ENCODE data around the gene PSME3IP1. TPM values are rescaled to one million over a fixed set of nuclear protein-coding genes. Genes with fewer than 3 reads are reported as not detected.
A peak's percentile ranks its signal among the peaks of the same experiment; 100 is the strongest.

Gene PSME3IP1
- polyA plus RNA-seq, 3 donors: 75.4 to 133 (median 78.6) TPM

DNA sequence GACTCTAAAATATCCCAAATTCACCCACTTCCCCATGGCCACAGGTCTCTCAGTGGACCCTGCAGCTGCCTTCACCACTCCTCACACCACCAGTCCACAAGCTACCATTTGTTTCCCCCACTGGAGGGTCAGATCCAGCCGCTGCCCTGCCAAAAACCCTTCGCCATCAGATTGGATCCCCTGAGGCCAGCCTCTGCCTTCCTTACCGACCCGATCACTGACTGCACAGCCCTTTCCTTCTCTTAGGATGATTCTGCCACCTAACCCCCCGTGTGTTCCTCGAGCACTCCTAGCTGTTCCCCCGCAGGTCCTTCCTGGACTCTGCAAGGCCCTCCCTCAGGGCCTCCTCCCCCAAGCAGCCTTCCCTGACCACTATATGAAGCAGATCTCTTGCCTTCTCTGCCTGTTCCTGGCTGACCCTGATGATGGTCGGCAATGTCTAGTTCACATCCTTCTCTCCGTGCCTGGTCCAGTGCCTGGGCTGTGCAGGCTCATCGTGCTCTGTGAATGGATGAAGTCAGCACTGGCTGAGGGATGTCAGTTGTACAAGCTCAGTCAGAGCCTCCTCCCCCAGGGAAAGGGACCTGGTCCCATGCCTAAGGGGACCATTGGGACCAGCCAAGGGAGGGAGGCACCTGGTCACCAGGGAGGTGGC, 47.4 kb downstream of the PSME3IP1 start:
- no peak overlapping the region for H3K4me3 ChIP-seq (replicated peaks in 1 of 3; ENCODE audit: low read depth in 2 of 3, low read length in 3 of 3)
- H3K4me2 ChIP-seq (replicated peaks; ENCODE audit: extremely low read depth, low read length, poor library complexity, severe bottlenecking): no peak overlapping the region
- peaks cover 31 to 59% of the 10 kb centered on the region in 2 donors for H3K36me3 Mint-ChIP-seq
- TF ChIP-seq, protein P1, sequence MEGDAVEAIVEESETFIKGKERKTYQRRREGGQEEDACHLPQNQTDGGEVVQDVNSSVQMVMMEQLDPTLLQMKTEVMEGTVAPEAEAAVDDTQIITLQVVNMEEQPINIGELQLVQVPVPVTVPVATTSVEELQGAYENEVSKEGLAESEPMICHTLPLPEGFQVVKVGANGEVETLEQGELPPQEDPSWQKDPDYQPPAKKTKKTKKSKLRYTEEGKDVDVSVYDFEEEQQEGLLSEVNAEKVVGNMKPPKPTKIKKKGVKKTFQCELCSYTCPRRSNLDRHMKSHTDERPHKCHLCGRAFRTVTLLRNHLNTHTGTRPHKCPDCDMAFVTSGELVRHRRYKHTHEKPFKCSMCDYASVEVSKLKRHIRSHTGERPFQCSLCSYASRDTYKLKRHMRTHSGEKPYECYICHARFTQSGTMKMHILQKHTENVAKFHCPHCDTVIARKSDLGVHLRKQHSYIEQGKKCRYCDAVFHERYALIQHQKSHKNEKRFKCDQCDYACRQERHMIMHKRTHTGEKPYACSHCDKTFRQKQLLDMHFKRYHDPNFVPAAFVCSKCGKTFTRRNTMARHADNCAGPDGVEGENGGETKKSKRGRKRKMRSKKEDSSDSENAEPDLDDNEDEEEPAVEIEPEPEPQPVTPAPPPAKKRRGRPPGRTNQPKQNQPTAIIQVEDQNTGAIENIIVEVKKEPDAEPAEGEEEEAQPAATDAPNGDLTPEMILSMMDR (IDR thresholded peaks at IDR 0.05): no peak
- no peaks in the 10 kb centered on the region for H3K9me3 Mint-ChIP-seq
- no peaks in the 10 kb centered on the region for H3K9me3 ChIP-seq (replicated peaks in 1 of 2; ENCODE audit: control insufficient read depth in 1 of 2, insufficient read depth in 1 of 2, low read length in 2 of 2)
- peaks cover 15 to 17% of the 10 kb centered on the region in 2 donors for H3K4me1 ChIP-seq (ENCODE audit: control insufficient read depth in 1 of 2, insufficient read depth in 2 of 2, low read length in 2 of 2)
- peaks cover 0 to 2% (median 2%) of the 10 kb centered on the region in 3 donors for H3K27me3 Mint-ChIP-seq (ENCODE audit: low read depth in 3 of 3)
- H3K36me3 ChIP-seq (replicated peaks in 1 of 2; ENCODE audit: control insufficient read depth in 1 of 2, insufficient read depth in 2 of 2, low read length in 2 of 2): peaks cover 13 to 61% of the 10 kb centered on the region in 2 donors
- peaks cover 25% of the 10 kb centered on the region for H3K4me1 Mint-ChIP-seq
- no peak overlapping the region for H3K27ac Mint-ChIP-seq
- H4K20me1 ChIP-seq (ENCODE audit: insufficient read depth, low read length): peaks cover 4% of the 10 kb centered on the region
- H3K27me3 ChIP-seq (ENCODE audit: control insufficient read depth in 2 of 2, insufficient read depth in 2 of 2, low read length in 2 of 2): no peaks in the 10 kb centered on the region
- DNase-seq: no peak
- WGBS (ENCODE audit: insufficient coverage): 86% methylated on average over 10 of the region's 10 CpGs
- intact Hi-C loops (cut with micrococcal nuclease): no loop called here
- no peak overlapping the region for H3K4me3 Mint-ChIP-seq
- no peaks in the 10 kb centered on the region for H3K79me2 ChIP-seq (ENCODE audit: insufficient read depth, low read length)
- H3K27ac ChIP-seq (ENCODE audit: low read depth in 1 of 2, low read length in 2 of 2): no peak overlapping the region
- H3K9ac ChIP-seq (ENCODE audit: insufficient read depth, low read length, poor library complexity, severe bottlenecking): no peak overlapping the region
- no peak overlapping the region for H2AFZ ChIP-seq (ENCODE audit: insufficient read depth, low read depth, low read length, poor library complexity, severe bottlenecking)

DNA sequence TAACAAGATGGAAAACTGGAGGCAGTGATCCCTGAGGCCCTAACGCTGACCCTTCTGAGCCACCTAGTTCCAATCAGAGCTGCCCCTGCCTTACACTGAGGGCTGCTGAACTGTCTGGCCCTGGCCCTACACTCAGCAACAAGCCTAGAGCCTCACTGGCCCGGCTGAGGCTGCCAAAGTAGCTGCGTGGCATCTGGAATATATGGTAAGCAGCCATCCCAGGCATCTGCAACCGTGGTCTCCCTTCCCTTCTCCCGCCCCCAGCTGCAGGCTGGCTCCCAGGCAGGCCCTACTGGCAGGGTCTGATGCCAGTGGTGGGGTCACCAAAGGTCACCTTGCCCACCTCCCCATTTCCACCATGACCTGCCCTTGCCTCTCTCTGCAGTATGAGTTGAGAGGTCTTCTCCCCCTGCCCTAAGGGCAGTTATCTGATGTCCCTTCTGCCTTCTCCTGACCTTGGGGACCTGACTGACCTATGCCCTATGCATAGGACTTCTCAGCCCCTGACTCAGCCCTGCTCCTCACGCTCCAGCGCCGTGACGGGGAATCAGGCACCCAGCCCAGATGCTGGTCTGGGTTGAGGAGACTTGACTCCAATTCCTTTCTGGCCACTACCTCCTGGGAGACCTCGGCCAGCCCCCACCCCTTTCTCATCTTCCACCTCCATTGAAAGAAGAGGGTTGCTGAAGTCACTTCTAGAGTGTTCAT, 48.1 kb downstream of the PSME3IP1 start:
- H3K27ac ChIP-seq (ENCODE audit: low read depth in 1 of 2, low read length in 2 of 2): no peak overlapping the region
- H3K36me3 Mint-ChIP-seq: peaks cover 30 to 54% of the 10 kb centered on the region in 2 donors
- no peaks in the 10 kb centered on the region for H3K9me3 Mint-ChIP-seq
- peaks cover 13 to 61% of the 10 kb centered on the region in 2 donors for H3K36me3 ChIP-seq (replicated peaks in 1 of 2; ENCODE audit: control insufficient read depth in 1 of 2, insufficient read depth in 2 of 2, low read length in 2 of 2)
- no peaks in the 10 kb centered on the region for H3K9me3 ChIP-seq (replicated peaks in 1 of 2; ENCODE audit: control insufficient read depth in 1 of 2, insufficient read depth in 1 of 2, low read length in 2 of 2)
- no peak overlapping the region for H3K4me2 ChIP-seq (replicated peaks; ENCODE audit: extremely low read depth, low read length, poor library complexity, severe bottlenecking)
- TF ChIP-seq, protein P1 (IDR thresholded peaks at IDR 0.05): no peak
- no peak overlapping the region for H3K9ac ChIP-seq (ENCODE audit: insufficient read depth, low read length, poor library complexity, severe bottlenecking)
- no peak overlapping the region for H3K4me3 Mint-ChIP-seq
- H2AFZ ChIP-seq (ENCODE audit: insufficient read depth, low read depth, low read length, poor library complexity, severe bottlenecking): no peak overlapping the region
- no peak overlapping the region for H3K4me3 ChIP-seq (replicated peaks in 1 of 3; ENCODE audit: low read depth in 2 of 3, low read length in 3 of 3)
- peaks cover 0 to 2% (median 2%) of the 10 kb centered on the region in 3 donors for H3K27me3 Mint-ChIP-seq (ENCODE audit: low read depth in 3 of 3)
- peaks cover 15 to 17% of the 10 kb centered on the region in 2 donors for H3K4me1 ChIP-seq (ENCODE audit: control insufficient read depth in 1 of 2, insufficient read depth in 2 of 2, low read length in 2 of 2)
- intact Hi-C loops (cut with micrococcal nuclease): no loop called here
- DNase-seq: no peak
- H4K20me1 ChIP-seq (ENCODE audit: insufficient read depth, low read length): peaks cover 4% of the 10 kb centered on the region
- peak overlapping the region in 2 of 7 donors; percentile 7 to 63 for H3K27ac Mint-ChIP-seq
- no peaks in the 10 kb centered on the region for H3K27me3 ChIP-seq (ENCODE audit: control insufficient read depth in 2 of 2, insufficient read depth in 2 of 2, low read length in 2 of 2)
- WGBS (ENCODE audit: insufficient coverage): 81% methylated on average over 9 of the region's 10 CpGs
- no peaks in the 10 kb centered on the region for H3K79me2 ChIP-seq (ENCODE audit: insufficient read depth, low read length)
- peaks cover 25% of the 10 kb centered on the region for H3K4me1 Mint-ChIP-seq

Data from CD14-positive monocyte (primary cell).